Activated CD8-positive, alpha-beta memory T cell treated with anti-CD3 and anti-CD28 coated beads for 36 hours (primary cell): ENCODE results near the gene GSTK1. TPM values are rescaled to one million over a fixed set of nuclear protein-coding genes. Genes with fewer than 3 reads are reported as not detected.

ENCODE experiments used
- CTCF ChIA-PET: fragments of 350-600 bp; sonication (Branson Sonifier 250); formaldehyde crosslinking; loops from one replicate; lab custom pipeline; 2021; ENCODE audit warnings: antibody characterized with exemption; lab: Charles Lee
- POLR2A ChIA-PET: fragments of 350-600 bp; sonication (Branson Sonifier 250); formaldehyde crosslinking; loops from one replicate; lab custom pipeline; 2021; ENCODE audit warnings: antibody characterized with exemption; lab: Charles Lee
- total RNA-seq, 2 experiments: library from RNA; stranded (reverse); gene quantifications; one replicate each; pipeline ENCODE4 v1.2.3, GENCODE V29; 2021

The GSTK1 gene
- total RNA-seq, 2 experiments from 2014 or later: 131 to 132 TPM

- ChIA-PET POLR2A (no interaction called here), CTCF (no interaction called here)
Observed at GRCh38 chr7:143285470-143285778, 22.2 kb downstream of the GSTK1 start.

- ChIA-PET CTCF (no interaction called here), POLR2A (no interaction called here)
Observed at GRCh38 chr7:143285806-143286521, 22.7 kb downstream of the GSTK1 start.

GRCh38 chr7:143286522-143286890, 23.3 kb downstream of the GSTK1 start:
- CTCF ChIA-PET: interaction anchor here (1.7 to 2.4 kb wide), 3 partner anchors 8 to 94 kb away, joined by 4 to 14 read pairs (median 7); no protein-coding TSS in a partner anchor
- POLR2A ChIA-PET: no interaction called here

- CTCF ChIA-PET: interaction anchor here (0.9 to 2.4 kb wide), 8 partner anchors 9 to 93 kb away, joined by 3 to 14 read pairs (median 3); no protein-coding TSS in a partner anchor
Observed at GRCh38 chr7:143287339-143287934, 24.2 kb downstream of the GSTK1 start.

GRCh38 chr7:143287935-143288826, 24.9 kb downstream of the GSTK1 start, which contains the start of gene CASP2:
CASP2 (plus strand) TSS chr7:143288351; CDS start chr7:143288456, 105 bp downstream.
- CTCF ChIA-PET: interaction anchor here (0.6 to 2.4 kb wide), 9 partner anchors 8 to 92 kb away, joined by 3 to 14 read pairs (median 3); no protein-coding TSS in a partner anchor
- POLR2A ChIA-PET: interaction anchor here (0.6 to 2.1 kb wide), 9 partner anchors 8 to 87 kb away, joined by 3 to 14 read pairs (median 4); partner anchors contain the start of gene GSTK1

More at GRCh38 chr7:143287339-143287934, 24.2 kb downstream of the GSTK1 start:
- POLR2A ChIA-PET: interaction anchor here (0.6 to 2.1 kb wide), 8 partner anchors 8 to 88 kb away, joined by 3 to 14 read pairs (median 4); partner anchors contain the start of gene GSTK1

- POLR2A ChIA-PET: interaction anchor here (1.2 to 2.1 kb wide), 3 partner anchors 9 to 26 kb away, joined by 4 to 14 read pairs (median 6); partner anchors contain the start of gene GSTK1
- CTCF ChIA-PET: interaction anchor here (1.1 to 2.4 kb wide), 6 partner anchors 10 to 49 kb away, joined by 3 to 14 read pairs (median 4); partner anchors contain the start of gene GSTK1
Observed at GRCh38 chr7:143288836-143289235, 25.6 kb downstream of the GSTK1 start.

- CTCF ChIA-PET: interaction anchor here (1.0 to 2.6 kb wide), 8 partner anchors 10 to 91 kb away, joined by 3 to 12 read pairs (median 4); partner anchors contain the start of gene GSTK1
- POLR2A ChIA-PET: interaction anchor here (0.7 to 1.4 kb wide), 5 partner anchors 13 to 396 kb away, joined by 3 to 11 read pairs (median 5); no protein-coding TSS in a partner anchor
Observed at GRCh38 chr7:143289421-143289820, 26.2 kb downstream of the GSTK1 start.

GRCh38 chr7:143289888-143290287, 26.6 kb downstream of the GSTK1 start:
- CTCF ChIA-PET: interaction anchor here (1.0 to 2.6 kb wide), 8 partner anchors 10 to 91 kb away, joined by 3 to 12 read pairs (median 4); partner anchors contain the start of gene GSTK1
- POLR2A ChIA-PET: interaction anchor here (0.7 to 1.4 kb wide), 5 partner anchors 14 to 397 kb away, joined by 3 to 11 read pairs (median 5); no protein-coding TSS in a partner anchor

GRCh38 chr7:143290293-143290692, 27.1 kb downstream of the GSTK1 start:
- ChIA-PET POLR2A (interaction anchor here (0.9 to 1.5 kb wide), 3 partner anchors 9 to 50 kb away, joined by 3 to 9 read pairs (median 5); no protein-coding TSS in a partner anchor), CTCF (interaction anchor here (1.4 to 2.6 kb wide), 4 partner anchors 9 to 90 kb away, joined by 3 to 12 read pairs (median 6); no protein-coding TSS in a partner anchor)

GRCh38 chr7:143292876-143293275, 29.6 kb downstream of the GSTK1 start:
- ChIA-PET POLR2A (no interaction called here), CTCF (interaction anchor here (0.7 to 2.7 kb wide), 5 partner anchors 13 to 87 kb away, joined by 3 to 14 read pairs (median 5); no protein-coding TSS in a partner anchor)

- ChIA-PET POLR2A (interaction anchor here (0.9 kb wide), 1 partner anchor 14 kb away, joined by 6 read pairs; no protein-coding TSS in a partner anchor), CTCF (interaction anchor here (0.9 to 1.6 kb wide), 5 partner anchors 8 to 84 kb away, joined by 3 to 5 read pairs (median 3); no protein-coding TSS in a partner anchor)
Observed at GRCh38 chr7:143295870-143296269, 32.6 kb downstream of the GSTK1 start.

- ChIA-PET POLR2A (interaction anchor here (0.9 kb wide), 1 partner anchor 13 kb away, joined by 6 read pairs; no protein-coding TSS in a partner anchor), CTCF (interaction anchor here (0.8 to 1.6 kb wide), 3 partner anchors 9 to 56 kb away, joined by 3 to 5 read pairs (median 3); no protein-coding TSS in a partner anchor)
Observed at GRCh38 chr7:143296686-143297085, 33.4 kb downstream of the GSTK1 start.

GRCh38 chr7:143299346-143299745, 36.1 kb downstream of the GSTK1 start:
- ChIA-PET POLR2A (interaction anchor here (0.8 to 1.7 kb wide), 3 partner anchors 8 to 59 kb away, joined by 3 to 9 read pairs (median 6); no protein-coding TSS in a partner anchor), CTCF (interaction anchor here (0.6 to 4.3 kb wide), 9 partner anchors 9 to 84 kb away, joined by 3 to 28 read pairs (median 7); partner anchors contain the start of gene GSTK1)

GRCh38 chr7:143299840-143300239, 36.6 kb downstream of the GSTK1 start:
- ChIA-PET CTCF (interaction anchor here (0.6 to 4.3 kb wide), 9 partner anchors 9 to 84 kb away, joined by 3 to 28 read pairs (median 7); partner anchors contain the start of gene GSTK1), POLR2A (interaction anchor here (0.8 to 1.7 kb wide), 3 partner anchors 9 to 59 kb away, joined by 3 to 9 read pairs (median 6); no protein-coding TSS in a partner anchor)

- CTCF ChIA-PET: interaction anchor here (1.0 to 4.3 kb wide), 5 partner anchors 8 to 61 kb away, joined by 3 to 28 read pairs (median 11); partner anchors contain the start of genes CASP2 and GSTK1
- POLR2A ChIA-PET: no interaction called here
Observed at GRCh38 chr7:143300959-143301935, 38.0 kb downstream of the GSTK1 start.

GRCh38 chr7:143303733-143304132, 40.5 kb downstream of the GSTK1 start:
- CTCF ChIA-PET: no interaction called here

More at GRCh38 chr7:143303733-143304132, 40.5 kb downstream of the GSTK1 start:
- POLR2A ChIA-PET: no interaction called here
